HepG2 (cell line): ENCODE results near the gene MTX3. TPM values are rescaled to one million over a fixed set of nuclear protein-coding genes. Genes with fewer than 3 reads are reported as not detected.

ENCODE experiments used
- KLF6 ChIP-seq: IDR thresholded peaks from 2 replicates; pipeline ENCODE4 v1.8.0; 2016; ENCODE audit warnings: missing biosample characterization, missing genetic modification reagents
- MEF2D ChIP-seq: sonication (generic); formaldehyde crosslinking; IDR thresholded peaks from 2 replicates; pipeline ENCODE4 v1.5.1; 2020; ENCODE audit warnings: mild to moderate bottlenecking, missing genetic modification reagents
- NAIF1 ChIP-seq: sonication (generic); formaldehyde crosslinking; IDR thresholded peaks from 2 replicates; pipeline ENCODE4 v1.5.0; 2020; ENCODE audit warnings: mild to moderate bottlenecking, missing genetic modification reagents, borderline replicate concordance
- REL ChIP-seq: sonication (generic); formaldehyde crosslinking; conservative IDR thresholded peaks from 2 replicates; pipeline ENCODE4 v1.8.0; 2022; ENCODE audit warnings: mild to moderate bottlenecking, missing genetic modification reagents, moderate library complexity
- THAP11 ChIP-seq: IDR thresholded peaks from 2 replicates; pipeline ENCODE4 v1.6.1; 2016; ENCODE audit warnings: missing biosample characterization, missing genetic modification reagents
- TSC22D2 ChIP-seq: sonication (generic); formaldehyde crosslinking; IDR thresholded peaks from 2 replicates; pipeline ENCODE4 v1.5.1; 2020; ENCODE audit warnings: missing genetic modification reagents, mild to moderate bottlenecking, borderline replicate concordance
- ZFP36 ChIP-seq: fragments of 150-350 bp; IDR thresholded peaks from 2 replicates; pipeline ENCODE4 v1.6.1; 2018; ENCODE audit warnings: borderline replicate concordance, low read length, low read depth; ENCODE audit not compliant: partially characterized antibody
- ZFX ChIP-seq: sonication (generic); formaldehyde crosslinking; IDR thresholded peaks from 2 replicates; pipeline ENCODE4 v1.4.0; 2020; ENCODE audit warnings: mild to moderate bottlenecking, low read depth, missing genetic modification reagents, moderate library complexity
- ZMYM3 ChIP-seq: sonication (generic); formaldehyde crosslinking; IDR thresholded peaks from 2 replicates; pipeline ENCODE4 v1.5.1; 2020; ENCODE audit warnings: mild to moderate bottlenecking, missing genetic modification reagents
- ZNF33B ChIP-seq: sonication (generic); formaldehyde crosslinking; IDR thresholded peaks from 2 replicates; pipeline ENCODE4 v1.5.1; 2020; ENCODE audit warnings: mild to moderate bottlenecking, missing genetic modification reagents
- ZNF350 ChIP-seq: sonication (generic); formaldehyde crosslinking; IDR thresholded peaks from 2 replicates; pipeline ENCODE4 v1.4.0; 2020; ENCODE audit warnings: mild to moderate bottlenecking, low read depth, missing genetic modification reagents, borderline replicate concordance
- ZNF567 ChIP-seq: sonication (generic); formaldehyde crosslinking; IDR thresholded peaks from 2 replicates; pipeline ENCODE4 v1.8.1; 2023; ENCODE audit warnings: mild to moderate bottlenecking, missing genetic modification reagents, borderline replicate concordance
- ZNF749 ChIP-seq: sonication (generic); formaldehyde crosslinking; IDR thresholded peaks from 2 replicates; pipeline ENCODE4 v1.8.0; 2022; ENCODE audit warnings: mild to moderate bottlenecking, missing genetic modification reagents, moderate library complexity, borderline replicate concordance
- ZNF784 ChIP-seq: sonication (generic); formaldehyde crosslinking; IDR thresholded peaks from 2 replicates; pipeline ENCODE4 v1.5.1; 2020; ENCODE audit warnings: missing genetic modification reagents, mild to moderate bottlenecking, borderline replicate concordance
- polyA plus RNA-seq, 8 experiments: library from polyadenylated mRNA; depleted of rRNA in 3 of 8; stranded (reverse) in 7 of 8; unstranded in 1 of 8; fragments of >200 nt; fragmentation: Illumina TruSeq in 4 of 8; extraction: Trizol in 4 of 8; gene quantifications; 2 replicates each; pipeline versions ENCODE4 v1.2.1 to v1.2.3, GENCODE V29; 2011 to 2016; ENCODE audit warnings: low read depth in 4 of 8, missing spikeins in 1 of 8, mixed read lengths in 1 of 8; ENCODE audit not compliant: insufficient read depth in 1 of 8
- total RNA-seq, 5 experiments: library from RNA; depleted of rRNA; stranded (reverse); fragments of >200 nt; fragmentation: Illumina TruSeq; extraction: Trizol; gene quantifications; 2 replicates each; pipeline ENCODE4 v1.2.3, GENCODE V29; 2016; ENCODE audit warnings: low read depth in 1 of 5
- TF ChIP-seq, protein P1 (sequence below): sonication (generic); formaldehyde crosslinking; IDR thresholded peaks from 2 replicates; pipeline ENCODE4 v1.4.0; 2020; ENCODE audit warnings: mild to moderate bottlenecking, missing genetic modification reagents

The MTX3 gene
- total and polyA plus RNA-seq, 2 of the 13 experiments (the other 11 are each of a cell fraction or from before 2014, with no cell fraction given): 9.9 to 16.7 TPM

DNA sequence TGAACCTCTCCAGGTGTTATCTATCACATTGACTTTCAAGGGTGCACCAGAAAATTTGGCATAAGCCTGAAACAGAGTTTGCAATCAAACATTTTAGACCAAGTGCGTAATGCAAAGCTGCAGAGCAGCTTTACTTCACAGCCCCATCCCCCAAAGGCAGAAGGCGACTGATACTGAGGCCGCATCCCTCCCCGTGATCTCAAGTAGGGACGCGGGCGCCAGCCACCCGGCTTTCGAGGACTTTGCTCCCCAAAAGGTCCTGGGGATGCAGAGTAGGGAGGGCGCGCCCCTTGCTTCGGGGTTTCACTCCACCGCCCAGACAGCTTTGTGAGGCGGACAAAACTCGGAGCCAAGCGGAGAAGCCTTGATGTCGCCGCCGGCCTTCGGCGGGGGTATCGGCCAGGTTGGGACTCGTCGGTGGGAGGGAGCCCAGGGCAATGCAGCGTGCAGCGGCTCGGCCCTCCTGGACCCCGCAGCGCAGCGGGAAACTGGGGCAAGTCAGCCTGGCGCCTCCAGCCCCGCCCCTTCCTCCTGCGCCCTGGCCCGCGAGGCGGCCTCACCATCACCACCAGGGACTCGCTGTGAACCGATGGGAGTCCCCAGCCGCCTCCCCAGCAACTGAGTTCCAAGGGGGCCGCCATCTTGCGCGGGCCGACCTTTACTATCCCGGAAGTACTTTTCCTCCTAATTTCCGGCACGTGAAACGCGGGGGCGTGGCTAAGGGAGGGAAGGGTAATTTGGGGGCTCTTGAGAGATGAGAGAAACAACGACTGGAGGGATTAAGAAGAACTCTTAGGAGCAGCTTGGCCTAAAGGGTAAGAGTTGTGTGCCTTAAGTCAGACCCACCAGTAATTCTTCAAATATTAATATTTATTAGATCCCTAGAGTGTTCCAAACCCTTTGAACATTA lies at the start of gene MTX3 (continued):
- TF ChIP-seq ZMYM3 (no peak), ZFP36 (no peak), ZFX (peak; percentile 95), ZNF33B (CRISPR knock-in tag) (no peak), THAP11 (CRISPR knock-in tag) (peak; percentile 88), ZNF350 (CRISPR knock-in tag) (peak; percentile 83; the same call in 1 of the 2 replicates), KLF6 (no peak), ZNF749 (CRISPR knock-in tag) (peak; percentile 45; the same call in 1 of the 2 replicates), ZNF784 (CRISPR knock-in tag) (peak; percentile 87), NAIF1 (CRISPR knock-in tag) (peak; percentile 21; the same call in 1 of the 2 replicates), TSC22D2 (CRISPR knock-in tag) (peak; percentile 53; the same call in 1 of the 2 replicates), ZNF567 (CRISPR knock-in tag) (peak; percentile 80; the same call in 1 of the 2 replicates), REL (CRISPR knock-in tag) (0 out of 2 replicates have a peak, but pooled peaks have one; percentile 38), MEF2D (CRISPR knock-in tag) (no peak)
- TF ChIP-seq, protein P1, sequence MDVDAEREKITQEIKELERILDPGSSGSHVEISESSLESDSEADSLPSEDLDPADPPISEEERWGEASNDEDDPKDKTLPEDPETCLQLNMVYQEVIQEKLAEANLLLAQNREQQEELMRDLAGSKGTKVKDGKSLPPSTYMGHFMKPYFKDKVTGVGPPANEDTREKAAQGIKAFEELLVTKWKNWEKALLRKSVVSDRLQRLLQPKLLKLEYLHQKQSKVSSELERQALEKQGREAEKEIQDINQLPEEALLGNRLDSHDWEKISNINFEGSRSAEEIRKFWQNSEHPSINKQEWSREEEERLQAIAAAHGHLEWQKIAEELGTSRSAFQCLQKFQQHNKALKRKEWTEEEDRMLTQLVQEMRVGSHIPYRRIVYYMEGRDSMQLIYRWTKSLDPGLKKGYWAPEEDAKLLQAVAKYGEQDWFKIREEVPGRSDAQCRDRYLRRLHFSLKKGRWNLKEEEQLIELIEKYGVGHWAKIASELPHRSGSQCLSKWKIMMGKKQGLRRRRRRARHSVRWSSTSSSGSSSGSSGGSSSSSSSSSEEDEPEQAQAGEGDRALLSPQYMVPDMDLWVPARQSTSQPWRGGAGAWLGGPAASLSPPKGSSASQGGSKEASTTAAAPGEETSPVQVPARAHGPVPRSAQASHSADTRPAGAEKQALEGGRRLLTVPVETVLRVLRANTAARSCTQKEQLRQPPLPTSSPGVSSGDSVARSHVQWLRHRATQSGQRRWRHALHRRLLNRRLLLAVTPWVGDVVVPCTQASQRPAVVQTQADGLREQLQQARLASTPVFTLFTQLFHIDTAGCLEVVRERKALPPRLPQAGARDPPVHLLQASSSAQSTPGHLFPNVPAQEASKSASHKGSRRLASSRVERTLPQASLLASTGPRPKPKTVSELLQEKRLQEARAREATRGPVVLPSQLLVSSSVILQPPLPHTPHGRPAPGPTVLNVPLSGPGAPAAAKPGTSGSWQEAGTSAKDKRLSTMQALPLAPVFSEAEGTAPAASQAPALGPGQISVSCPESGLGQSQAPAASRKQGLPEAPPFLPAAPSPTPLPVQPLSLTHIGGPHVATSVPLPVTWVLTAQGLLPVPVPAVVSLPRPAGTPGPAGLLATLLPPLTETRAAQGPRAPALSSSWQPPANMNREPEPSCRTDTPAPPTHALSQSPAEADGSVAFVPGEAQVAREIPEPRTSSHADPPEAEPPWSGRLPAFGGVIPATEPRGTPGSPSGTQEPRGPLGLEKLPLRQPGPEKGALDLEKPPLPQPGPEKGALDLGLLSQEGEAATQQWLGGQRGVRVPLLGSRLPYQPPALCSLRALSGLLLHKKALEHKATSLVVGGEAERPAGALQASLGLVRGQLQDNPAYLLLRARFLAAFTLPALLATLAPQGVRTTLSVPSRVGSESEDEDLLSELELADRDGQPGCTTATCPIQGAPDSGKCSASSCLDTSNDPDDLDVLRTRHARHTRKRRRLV (CRISPR knock-in tag): peak; percentile 79; the same call in 1 of the 2 replicates
